SU-DHL-6 (cell line): ENCODE results near the gene MFSD11.

Experiments
- H2AFZ ChIP-seq: fragments of 200-600 bp; sonication (generic); 2 replicates; pipeline ENCODE4 v1.6.1; 2014; ENCODE audit warnings: low read depth, mild to moderate bottlenecking, moderate library complexity, mixed read lengths, antibody characterized with exemption, low read length; ENCODE audit not compliant: severe bottlenecking
- H3F3A ChIP-seq: fragments of 200-600 bp; shearing (Covaris generic); 2 replicates; pipeline ENCODE4 v1.6.0; 2016; ENCODE audit warnings: antibody characterized with exemption, mild to moderate bottlenecking; ENCODE audit not compliant: insufficient read depth
- H3K27ac ChIP-seq: fragments of 200-600 bp; sonication (generic); 2 replicates; pipeline ENCODE4 v1.5.1; 2016; ENCODE audit warnings: low read depth, mild to moderate bottlenecking, low read length, moderate library complexity, mixed read lengths
- H3K27me3 ChIP-seq: fragments of 200-600 bp; sonication (generic), shearing (Covaris generic); 2 replicates; pipeline ENCODE4 v1.6.0; 2014; ENCODE audit warnings: mild to moderate bottlenecking, low read length
- H3K36me3 ChIP-seq: fragments of 200-600 bp; sonication (generic); 2 replicates; pipeline ENCODE4 v1.6.1; 2014; ENCODE audit warnings: mild to moderate bottlenecking, low read length, mixed read lengths
- H3K4me2 ChIP-seq: fragments of 300-600, 200-600 bp; shearing (Covaris generic), sonication (generic); 2 replicates; pipeline ENCODE4 v1.6.0; 2014; ENCODE audit warnings: low read length, low read depth, mild to moderate bottlenecking; ENCODE audit not compliant: poor library complexity, severe bottlenecking
- H3K4me3 ChIP-seq: fragments of 200-600 bp; sonication (generic); 2 replicates; pipeline ENCODE4 v1.5.1; 2014; ENCODE audit warnings: antibody characterized with exemption, low read length, mild to moderate bottlenecking, mixed read lengths; ENCODE audit not compliant: insufficient read depth, poor library complexity, severe bottlenecking
- H3K79me2 ChIP-seq: fragments of 200-600 bp; sonication (generic); 2 replicates; pipeline ENCODE4 v1.6.1; 2014; ENCODE audit warnings: mild to moderate bottlenecking, low read length, moderate library complexity; ENCODE audit not compliant: insufficient read depth
- H3K9ac ChIP-seq: fragments of 200-600 bp; sonication (generic); 2 replicates; pipeline ENCODE4 v1.7.0; 2014; ENCODE audit warnings: mild to moderate bottlenecking, low read length
- H3K9me2 ChIP-seq: fragments of 200-600 bp; sonication (generic); replicated peaks from 2 replicates; pipeline ENCODE4 v1.6.1; 2014; ENCODE audit warnings: low read length; ENCODE audit not compliant: insufficient read depth
- H3K9me3 ChIP-seq: fragments of 200-600 bp; sonication (generic); 2 replicates; pipeline ENCODE4 v1.6.1; 2014; ENCODE audit warnings: low read length, mixed read lengths; ENCODE audit not compliant: insufficient read depth
- H4K20me1 ChIP-seq: fragments of 200-600 bp; sonication (generic); 2 replicates; pipeline ENCODE4 v1.6.1; 2014; ENCODE audit warnings: low read depth, mild to moderate bottlenecking, antibody characterized with exemption, low read length, moderate library complexity, mixed read lengths
- EZH2phosphoT487 ChIP-seq: fragments of 200-600 bp; sonication (generic), shearing (Covaris generic); conservative IDR thresholded peaks from 2 replicates; pipeline ENCODE4 v1.6.1; 2018; ENCODE audit warnings: mild to moderate bottlenecking, antibody characterized with exemption, low read length, moderate library complexity, mixed read lengths
- TF ChIP-seq, protein P1 (sequence below): fragments of 200-600 bp; sonication (generic); IDR thresholded peaks from one replicate; pipeline ENCODE4 v1.5.1; 2017; ENCODE audit warnings: antibody characterized with exemption, mild to moderate bottlenecking, low read length, moderate library complexity; ENCODE audit not compliant: insufficient read depth, poor library complexity, severe bottlenecking

Gene MFSD11

DNA sequence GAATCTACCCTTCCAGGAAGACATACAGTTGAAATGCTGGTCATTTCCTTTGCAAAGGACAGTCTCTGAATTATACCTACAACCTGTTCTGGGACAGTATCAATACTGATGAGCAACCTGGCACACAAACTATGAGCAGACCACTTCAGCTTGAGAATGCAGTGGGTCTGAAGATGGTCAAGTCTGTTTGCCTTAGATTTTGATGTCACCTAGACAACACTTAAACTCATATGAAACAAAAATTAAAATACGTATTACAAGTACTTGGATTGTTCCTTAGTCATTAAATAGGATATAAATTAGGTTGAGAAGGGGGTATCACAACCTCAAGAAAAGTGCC is 4.3 kb upstream of the MFSD11 start:
- Histone ChIP-seq H3K9me2 (no peaks in the 10 kb centered on the region), H4K20me1 (peaks cover 19% of the 10 kb centered on the region), H3K27me3 (no peaks in the 10 kb centered on the region), H3K9ac (0 out of 2 replicates have a peak overlapping the region, but pooled peaks have one; percentile 100), H3K4me2 (peak overlapping the region; percentile 98), H3K79me2 (peaks cover 81% of the 10 kb centered on the region), H2AFZ (no peak overlapping the region), H3K9me3 (no peaks in the 10 kb centered on the region), H3K4me3 (no peak overlapping the region), H3K27ac (peak overlapping the region; percentile 94; the same call in 1 of the 2 replicates), H3F3A (peaks cover 66% of the 10 kb centered on the region), H3K36me3 (peaks cover 49% of the 10 kb centered on the region)
- TF ChIP-seq, protein P1, sequence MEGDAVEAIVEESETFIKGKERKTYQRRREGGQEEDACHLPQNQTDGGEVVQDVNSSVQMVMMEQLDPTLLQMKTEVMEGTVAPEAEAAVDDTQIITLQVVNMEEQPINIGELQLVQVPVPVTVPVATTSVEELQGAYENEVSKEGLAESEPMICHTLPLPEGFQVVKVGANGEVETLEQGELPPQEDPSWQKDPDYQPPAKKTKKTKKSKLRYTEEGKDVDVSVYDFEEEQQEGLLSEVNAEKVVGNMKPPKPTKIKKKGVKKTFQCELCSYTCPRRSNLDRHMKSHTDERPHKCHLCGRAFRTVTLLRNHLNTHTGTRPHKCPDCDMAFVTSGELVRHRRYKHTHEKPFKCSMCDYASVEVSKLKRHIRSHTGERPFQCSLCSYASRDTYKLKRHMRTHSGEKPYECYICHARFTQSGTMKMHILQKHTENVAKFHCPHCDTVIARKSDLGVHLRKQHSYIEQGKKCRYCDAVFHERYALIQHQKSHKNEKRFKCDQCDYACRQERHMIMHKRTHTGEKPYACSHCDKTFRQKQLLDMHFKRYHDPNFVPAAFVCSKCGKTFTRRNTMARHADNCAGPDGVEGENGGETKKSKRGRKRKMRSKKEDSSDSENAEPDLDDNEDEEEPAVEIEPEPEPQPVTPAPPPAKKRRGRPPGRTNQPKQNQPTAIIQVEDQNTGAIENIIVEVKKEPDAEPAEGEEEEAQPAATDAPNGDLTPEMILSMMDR: no peak
- TF ChIP-seq EZH2phosphoT487: no peak

GRCh38 chr17:76734080-76734840 is 3.7 kb upstream of the MFSD11 start:
- Histone ChIP-seq H3K27me3 (no peaks in the 10 kb centered on the region), H3K9ac (peak overlapping the region; percentile 100), H3F3A (peaks cover 65% of the 10 kb centered on the region), H2AFZ (no peak overlapping the region), H4K20me1 (peaks cover 19% of the 10 kb centered on the region), H3K9me3 (no peaks in the 10 kb centered on the region), H3K4me3 (peak overlapping the region; percentile 99), H3K9me2 (no peaks in the 10 kb centered on the region), H3K79me2 (peaks cover 83% of the 10 kb centered on the region), H3K27ac (peak overlapping the region; percentile 94), H3K4me2 (peak overlapping the region; percentile 98), H3K36me3 (peaks cover 49% of the 10 kb centered on the region)
- TF ChIP-seq EZH2phosphoT487: no peak
- TF ChIP-seq, protein P1: no peak

DNA sequence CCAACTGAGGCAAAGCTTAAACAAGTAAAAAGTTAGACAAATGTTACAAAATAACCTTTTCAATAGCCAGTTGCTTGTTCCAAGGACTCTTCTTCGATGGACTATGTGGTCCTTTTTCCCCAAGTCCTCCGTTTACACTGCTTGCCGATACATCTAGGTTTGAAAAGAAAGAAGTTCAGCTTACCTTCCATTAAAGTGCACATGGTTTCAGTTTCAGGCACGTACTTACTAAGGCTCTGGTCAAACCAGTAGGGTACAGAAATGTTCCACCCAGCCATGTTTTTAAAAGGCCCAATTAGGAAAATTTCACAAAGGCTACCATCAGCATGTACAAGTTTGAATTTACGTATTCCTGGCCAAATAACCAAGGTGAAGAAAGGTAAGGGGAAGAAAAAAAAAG is 2.9 kb upstream of the MFSD11 start:
- peak overlapping the region; percentile 94 for H3K27ac ChIP-seq
- H2AFZ ChIP-seq: no peak overlapping the region
- H3K9me3 ChIP-seq: no peaks in the 10 kb centered on the region
- peak overlapping the region; percentile 99 for H3K4me3 ChIP-seq
- peaks cover 59% of the 10 kb centered on the region for H3F3A ChIP-seq
- H4K20me1 ChIP-seq: peaks cover 19% of the 10 kb centered on the region
- H3K79me2 ChIP-seq: peaks cover 79% of the 10 kb centered on the region
- no peaks in the 10 kb centered on the region for H3K27me3 ChIP-seq
- H3K36me3 ChIP-seq: peaks cover 45% of the 10 kb centered on the region
- peak overlapping the region; percentile 98 for H3K4me2 ChIP-seq
- H3K9ac ChIP-seq: peak overlapping the region; percentile 100
- no peaks in the 10 kb centered on the region for H3K9me2 ChIP-seq
- TF ChIP-seq, protein P1: no peak
- no peak for TF ChIP-seq EZH2phosphoT487
